NCI-H1436 treated with DMSO at 0.1 percent for 48 hours (cell line): Measurements from ENCODE around the gene SNX33.
"Not testable (repeated sequence)": the region's sequence is repeated elsewhere in the genome, so short reads cannot be mapped to it uniquely, and the experiment has no call there.

Source experiments
- DNase-seq: peaks from one replicate; lab custom pipeline; 2025; lab: John Stamatoyannopoulos, UW

SNX33 gene

DNA sequence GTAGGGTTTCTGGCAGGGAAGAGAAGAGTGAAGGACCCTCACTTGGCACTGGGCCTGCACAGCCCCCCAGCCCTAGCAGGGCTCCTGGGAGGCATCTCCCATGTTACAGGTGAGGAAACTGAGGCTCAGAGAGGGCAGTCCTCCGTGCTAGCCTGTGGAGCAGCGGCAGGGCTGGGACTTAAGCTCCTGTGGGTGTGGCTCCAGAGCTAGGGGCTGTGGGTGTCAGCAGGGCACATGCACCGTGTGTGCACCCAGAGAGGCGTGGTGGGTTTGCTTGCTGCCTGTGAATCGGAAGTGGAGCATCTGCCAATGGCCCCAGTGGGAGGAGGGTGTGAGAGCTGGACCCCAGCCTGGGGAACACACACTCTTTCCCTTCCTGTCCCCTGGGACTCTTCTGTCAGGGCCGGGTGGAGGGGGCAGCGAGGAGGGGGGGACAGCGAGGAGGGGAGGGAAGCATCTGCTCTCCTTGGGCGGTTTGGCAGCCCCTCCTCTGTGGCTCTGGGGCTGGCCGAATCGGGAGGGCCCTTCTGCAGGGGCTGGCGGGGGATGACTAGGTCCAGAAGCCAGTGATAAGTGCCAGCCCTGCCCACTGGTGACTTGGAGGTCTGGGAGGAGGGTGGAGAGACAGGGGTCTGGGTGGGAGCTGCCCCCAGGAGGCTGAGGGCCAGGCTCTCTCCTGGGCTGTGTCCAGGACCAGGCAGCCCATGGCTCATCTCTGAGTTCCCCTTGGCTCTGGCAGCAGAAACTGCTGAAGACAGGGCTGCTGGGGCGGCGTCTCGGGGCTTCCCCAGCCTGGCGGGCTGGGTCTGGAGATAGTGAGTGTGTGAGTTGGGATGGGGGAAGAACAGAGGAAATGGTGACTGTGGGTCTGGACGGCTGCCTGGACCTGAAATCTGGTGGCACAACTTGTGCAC lies 52.5 kb downstream of the SNX33 start:
- DNase-seq: not testable (repeated sequence)

DNA sequence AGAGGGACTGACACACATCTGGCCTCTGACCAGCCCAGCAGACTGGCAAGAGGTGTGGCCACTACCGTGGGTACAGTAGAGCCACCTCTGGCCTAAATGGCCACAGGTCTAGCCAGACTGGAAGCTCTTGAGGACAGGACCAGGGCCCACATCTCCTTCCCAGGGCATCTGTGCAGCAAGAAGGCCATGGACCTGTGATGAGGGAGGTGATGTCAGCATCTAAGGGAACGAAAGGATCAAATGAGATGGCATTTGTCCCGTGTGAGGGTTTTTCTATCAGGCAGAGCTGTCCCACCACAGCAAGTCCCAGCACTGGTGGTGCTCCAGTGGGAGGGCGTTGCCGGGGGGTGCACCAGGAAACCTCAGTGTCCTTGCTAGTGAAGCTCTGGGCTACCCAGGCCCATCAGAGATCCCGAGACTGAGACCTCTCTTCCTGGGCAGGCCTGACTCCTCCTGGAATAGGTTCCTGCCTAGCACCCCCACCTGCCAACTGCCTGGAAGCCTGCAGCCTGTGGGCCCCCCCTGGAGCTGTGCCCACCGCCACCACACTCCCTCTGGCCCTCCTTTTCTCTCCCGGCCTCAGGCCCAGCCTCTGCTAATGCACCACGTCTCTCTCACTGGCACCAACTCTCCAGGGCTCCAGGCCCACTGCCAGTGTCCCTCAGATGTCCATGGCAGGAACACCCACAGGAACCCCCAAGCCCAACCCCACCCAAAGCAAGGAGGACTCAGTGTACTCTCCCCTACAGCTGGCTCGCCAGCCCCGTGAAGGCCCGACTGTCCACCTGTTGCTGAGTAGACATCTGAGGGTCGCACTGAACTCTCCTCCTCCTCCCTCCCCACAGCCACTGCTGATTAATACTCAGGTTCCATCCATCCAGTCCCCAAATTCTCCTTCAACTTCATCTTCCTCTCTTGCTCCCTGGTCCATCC lies 53.6 kb downstream of the SNX33 start:
- DNase-seq: not testable (repeated sequence)

DNA sequence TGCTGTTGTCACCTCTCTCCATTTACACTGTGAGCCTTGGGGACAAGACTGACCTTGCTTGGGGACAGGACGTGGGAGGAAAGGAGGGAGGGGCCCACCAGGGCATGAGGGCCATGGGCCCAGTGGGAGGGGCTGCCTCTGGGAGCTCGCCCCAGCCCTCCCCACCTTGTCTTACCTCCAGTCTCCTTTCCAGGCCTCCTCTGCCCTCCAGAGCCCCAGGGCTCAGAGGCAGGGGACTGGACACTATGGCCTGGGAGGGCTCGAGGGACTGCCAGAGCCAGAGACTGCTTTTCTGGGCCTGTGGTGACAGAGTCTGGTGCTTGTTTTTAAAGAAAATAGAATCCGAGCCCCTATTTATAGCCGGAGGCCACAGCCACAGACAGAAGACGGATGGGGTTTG lies 54.7 kb downstream of the SNX33 start:
- no peak for DNase-seq

DNA sequence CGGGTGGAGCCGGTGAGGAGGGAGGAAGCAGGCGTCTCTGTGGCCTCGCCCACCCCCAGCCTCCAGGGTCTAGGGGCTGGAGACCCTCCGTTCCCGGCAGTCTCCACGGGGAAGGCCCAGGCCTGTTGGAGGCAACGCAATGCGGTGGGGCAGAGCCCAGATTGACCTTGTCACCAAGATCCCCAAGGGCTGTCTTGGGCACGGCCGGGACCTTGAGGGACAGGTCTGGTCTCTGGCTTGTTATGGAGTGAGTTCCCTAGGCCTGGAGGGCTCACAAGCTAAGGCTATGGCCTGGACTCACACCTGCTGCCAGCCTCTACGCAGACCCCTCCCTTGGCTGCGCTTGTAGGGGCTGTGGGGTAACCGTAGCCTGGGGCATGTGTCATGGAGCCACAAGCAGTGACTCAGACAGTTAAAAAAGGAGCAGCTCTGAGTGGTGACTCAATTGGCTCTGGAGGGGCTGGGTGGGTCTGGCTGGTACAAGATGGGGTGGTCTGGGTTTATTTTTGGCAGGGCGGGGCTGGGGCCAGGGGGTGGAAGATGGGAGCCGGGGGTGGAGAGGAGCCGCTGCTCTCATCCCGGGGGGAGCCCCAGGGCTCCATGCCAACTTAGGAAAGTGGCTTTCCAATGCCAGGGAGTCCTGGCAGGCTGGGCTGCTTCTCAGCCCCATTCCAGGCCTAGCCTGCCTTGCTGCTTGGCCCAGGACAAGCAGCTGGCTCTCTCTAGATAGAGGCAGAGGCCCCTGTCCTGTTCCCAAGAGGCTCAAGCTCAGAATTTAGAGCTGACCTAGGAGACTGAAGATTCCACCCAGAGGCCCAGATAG lies 55.9 kb downstream of the SNX33 start:
- not testable (repeated sequence) for DNase-seq

DNA sequence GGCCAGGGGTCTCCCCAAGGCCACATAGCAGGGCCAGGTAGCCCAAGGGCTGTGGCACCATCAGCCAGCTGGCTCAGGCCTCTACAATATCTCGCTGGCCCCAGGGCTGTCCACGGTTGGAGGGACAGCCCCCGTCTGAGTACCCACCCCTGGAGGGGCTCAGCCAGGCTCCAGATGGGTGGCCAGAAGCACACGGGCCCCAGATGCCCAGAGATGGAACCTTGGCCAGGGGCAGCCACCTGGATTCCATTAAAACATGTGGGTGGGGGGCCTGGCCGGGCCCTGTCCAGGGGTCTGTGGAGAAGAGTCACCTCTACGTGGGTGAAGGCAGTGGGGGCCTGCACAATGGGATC lies 56.5 kb downstream of the SNX33 start:
- DNase-seq: no peak

DNA sequence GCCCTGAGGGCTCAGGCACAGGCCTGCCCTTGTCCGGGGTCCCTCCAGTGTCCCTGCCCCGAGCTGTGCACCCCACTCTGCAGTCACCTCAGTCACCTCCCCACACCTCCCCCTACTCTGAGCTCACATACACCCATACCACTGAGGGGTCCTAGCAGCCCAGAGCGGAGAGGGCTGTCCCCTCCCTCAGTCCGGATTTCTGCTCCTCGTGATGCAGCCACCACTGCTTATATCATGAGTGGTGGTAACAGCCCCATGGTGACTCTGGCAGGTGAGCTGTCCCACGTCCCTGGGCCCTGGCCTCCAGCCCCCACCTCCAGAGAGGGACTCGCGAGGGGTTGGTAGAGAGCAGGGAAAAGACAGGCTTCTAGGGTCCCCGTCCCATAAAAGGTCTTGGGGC lies 56.9 kb downstream of the SNX33 start:
- DNase-seq: no peak

DNA sequence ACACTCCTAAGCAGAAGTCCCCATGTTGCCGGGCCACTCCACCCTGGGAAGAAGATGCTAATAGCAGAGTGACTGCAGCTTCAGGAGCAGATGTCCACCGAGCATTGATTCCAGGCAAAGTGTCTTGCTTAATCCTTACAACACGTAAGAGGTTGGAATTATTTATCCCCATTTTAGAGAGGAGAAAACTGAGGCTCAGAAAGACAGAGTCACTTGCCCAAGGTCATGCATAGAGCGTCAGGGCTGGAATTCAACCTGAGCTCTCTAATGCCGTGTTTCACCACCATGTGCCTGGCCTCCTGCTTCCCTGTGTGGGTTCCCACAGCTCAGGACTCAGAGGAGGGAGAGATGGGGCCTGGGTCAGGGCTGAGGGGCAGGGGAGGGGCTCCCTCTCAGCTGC lies 57.7 kb downstream of the SNX33 start:
- not testable (repeated sequence) for DNase-seq

DNA sequence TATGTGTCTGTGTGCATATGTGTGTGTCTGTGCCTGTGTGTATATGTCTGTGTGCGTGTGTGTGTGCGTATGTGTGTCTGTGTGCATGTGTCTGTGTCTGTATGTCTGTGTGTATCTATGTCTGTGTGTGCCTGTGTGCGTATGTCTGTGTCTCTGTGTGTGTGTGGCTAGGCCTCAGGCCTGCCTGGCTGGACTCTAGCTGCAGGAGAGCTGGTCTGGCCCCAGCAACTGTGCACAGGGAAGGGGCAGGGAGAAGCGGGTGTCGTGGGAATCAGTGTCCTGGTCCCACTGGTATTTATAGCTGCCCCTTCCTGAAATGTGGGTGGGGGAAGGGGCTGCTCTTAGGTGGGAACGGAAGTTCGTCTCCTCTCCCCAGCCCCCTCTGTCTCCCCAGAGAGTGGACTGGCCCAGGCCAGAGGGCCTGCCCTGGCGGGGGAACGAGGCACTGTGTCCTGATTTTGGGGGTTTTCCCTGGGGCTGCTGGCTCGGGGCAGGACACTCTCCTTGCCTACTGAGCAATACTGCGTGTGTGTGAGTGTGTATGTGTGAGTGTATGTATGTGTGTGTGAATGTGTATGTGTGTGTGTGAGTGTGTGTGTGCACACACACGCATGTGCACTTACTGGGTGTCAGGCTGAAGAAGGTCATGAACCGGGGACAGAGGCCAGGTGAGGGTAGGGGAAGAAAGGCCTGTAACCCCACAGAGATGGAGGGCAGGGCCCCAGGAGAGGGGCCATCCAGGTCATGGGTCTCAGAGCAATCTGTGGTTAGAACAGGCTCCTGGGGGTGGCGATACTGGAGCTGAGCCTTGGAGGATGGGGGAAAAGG lies 58.4 kb downstream of the SNX33 start:
- DNase-seq: no peak

DNA sequence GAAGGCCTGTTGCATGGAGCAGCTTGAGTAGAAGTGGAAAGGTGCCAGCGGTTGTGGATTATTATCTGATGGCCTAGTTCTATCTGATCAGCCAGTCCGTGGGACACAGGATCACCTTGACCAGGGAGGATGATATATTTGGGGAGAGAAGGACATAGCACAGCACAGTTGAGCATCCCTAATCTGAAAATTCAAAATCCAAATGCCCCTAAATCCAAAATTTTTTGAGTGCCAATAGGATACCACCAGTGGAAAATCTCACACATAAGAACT lies 58.9 kb downstream of the SNX33 start:
- DNase-seq: no peak

DNA sequence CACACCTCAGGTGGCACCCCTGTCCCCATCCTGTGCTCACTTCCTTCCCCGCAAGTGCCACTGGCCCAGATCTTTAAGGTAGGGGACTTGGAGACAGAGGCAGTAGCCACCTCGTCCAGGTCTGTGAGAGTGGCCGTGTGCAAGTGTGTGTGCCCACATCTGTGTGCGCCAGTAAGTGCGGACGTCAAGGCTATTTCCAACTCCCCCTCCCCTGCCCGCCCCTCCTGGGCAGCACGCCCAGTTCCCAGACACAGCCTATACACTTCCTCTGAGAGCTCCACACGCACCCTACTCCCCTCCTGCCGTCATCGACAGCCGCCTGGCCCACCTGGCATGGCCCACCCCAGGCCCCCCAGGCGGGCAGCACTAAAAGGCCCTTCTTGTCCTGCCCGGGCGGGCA lies 61.7 kb downstream of the SNX33 start:
- not testable (repeated sequence) for DNase-seq

DNA sequence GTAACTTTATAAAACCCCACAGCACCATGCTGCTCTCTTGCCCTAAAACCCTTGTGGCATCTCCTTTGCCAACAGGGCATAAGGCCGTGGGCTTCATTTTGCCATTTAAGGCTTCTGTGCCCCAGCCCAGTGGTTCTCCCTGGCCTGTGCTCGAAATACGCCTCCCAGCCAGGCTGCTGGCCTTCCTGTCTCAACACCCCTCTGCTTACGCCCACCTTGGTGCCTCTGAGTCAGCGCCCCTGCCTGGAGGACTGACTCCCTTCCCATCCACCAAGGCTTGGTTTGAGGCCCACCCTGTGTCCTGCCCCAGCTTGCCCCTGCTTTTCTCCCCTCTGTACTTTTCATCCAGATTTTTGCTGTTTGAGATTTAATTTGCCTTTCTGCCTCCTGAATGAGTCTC lies 63.2 kb downstream of the SNX33 start:
- not testable (repeated sequence) for DNase-seq

DNA sequence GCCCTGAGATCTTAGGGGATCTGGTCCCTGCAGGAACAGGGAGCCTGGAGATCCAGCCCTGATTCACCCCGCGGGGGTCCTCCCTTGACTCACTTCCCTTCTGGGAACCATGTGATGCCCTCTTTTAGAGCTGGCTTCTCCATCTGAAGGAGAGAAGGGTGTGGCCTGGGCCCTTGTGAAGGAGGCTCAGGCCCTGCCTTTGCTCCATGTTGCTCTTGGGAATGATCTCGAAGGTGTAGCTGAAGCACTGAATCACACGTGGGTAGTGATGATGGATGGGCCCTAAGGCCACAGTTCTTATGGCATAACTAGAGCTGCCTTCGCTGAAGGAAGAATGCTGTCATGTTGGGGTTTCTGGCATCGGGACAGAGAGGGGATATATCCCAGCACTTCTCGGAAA lies 63.8 kb downstream of the SNX33 start:
- not testable (repeated sequence) for DNase-seq
